ENCODE data around the gene PTH1R. TPM values are rescaled to one million over a fixed set of nuclear protein-coding genes. Genes with fewer than 3 reads are reported as not detected.

Gene PTH1R
- total and polyA plus RNA-seq, 2 donors (not counting 1 experiment from before 2014, with no cell fraction given), result 0.67 to 4.3 TPM

- Histone ChIP-seq H3K9ac (ENCODE audit: insufficient read depth, low read length) (no peak overlapping the region), H3K27ac (ENCODE audit: insufficient read depth, low read length) (no peak overlapping the region), H3K9me3 (ENCODE audit: control insufficient read depth, insufficient read depth, low read depth, low read length) (peaks cover under 1% of the 10 kb centered on the region), H4K20me1 (ENCODE audit: control insufficient read depth, extremely low read depth, insufficient read depth, low read length) (no peaks in the 10 kb centered on the region), H3K4me1 (ENCODE audit: control insufficient read depth, extremely low read depth, insufficient read depth, low read length) (peaks cover 14% of the 10 kb centered on the region), H3K27me3 (ENCODE audit: control insufficient read depth, insufficient read depth, low read length) (no peaks in the 10 kb centered on the region), H2AFZ (ENCODE audit: low read length) (no peak overlapping the region), H3K36me3 (ENCODE audit: control insufficient read depth, insufficient read depth, low read length) (peaks cover 2% of the 10 kb centered on the region), H3K4me2 (ENCODE audit: extremely low read depth, insufficient read depth, low read length) (no peak overlapping the region), H3K4me3 (replicated peaks in 1 of 4; ENCODE audit: control extremely low read depth in 1 of 4, insufficient read depth in 1 of 4, low read depth in 3 of 4, low read length in 4 of 4) (no peak overlapping the region), H3K79me2 (ENCODE audit: control insufficient read depth, insufficient read depth, low read length) (no peaks in the 10 kb centered on the region)
- DNase-seq (ENCODE audit: low read depth in 2 of 2), result no peak
- TF ChIP-seq EZH2 (IDR thresholded peaks at IDR 0.05; ENCODE audit: low read length, missing control alignments), result no peak
Observed at GRCh38 chr3:46912986-46913385, 35.5 kb downstream of the PTH1R start.

- Histone ChIP-seq H3K9ac (ENCODE audit: insufficient read depth, low read length) (no peak overlapping the region), H3K4me1 (ENCODE audit: control insufficient read depth, extremely low read depth, insufficient read depth, low read length) (peaks cover 9% of the 10 kb centered on the region), H3K4me3 (replicated peaks in 1 of 4; ENCODE audit: control extremely low read depth in 1 of 4, insufficient read depth in 1 of 4, low read depth in 3 of 4, low read length in 4 of 4) (no peak overlapping the region), H3K27me3 (ENCODE audit: control insufficient read depth, insufficient read depth, low read length) (no peaks in the 10 kb centered on the region), H2AFZ (ENCODE audit: low read length) (no peak overlapping the region), H3K79me2 (ENCODE audit: control insufficient read depth, insufficient read depth, low read length) (no peaks in the 10 kb centered on the region), H3K9me3 (ENCODE audit: control insufficient read depth, insufficient read depth, low read depth, low read length) (peaks cover 1% of the 10 kb centered on the region), H4K20me1 (ENCODE audit: control insufficient read depth, extremely low read depth, insufficient read depth, low read length) (no peaks in the 10 kb centered on the region), H3K36me3 (ENCODE audit: control insufficient read depth, insufficient read depth, low read length) (peaks cover 2% of the 10 kb centered on the region), H3K4me2 (ENCODE audit: extremely low read depth, insufficient read depth, low read length) (no peak overlapping the region), H3K27ac (ENCODE audit: insufficient read depth, low read length) (no peak overlapping the region)
- no peak for TF ChIP-seq EZH2 (IDR thresholded peaks at IDR 0.05; ENCODE audit: low read length, missing control alignments)
- TF ChIP-seq, protein P1, sequence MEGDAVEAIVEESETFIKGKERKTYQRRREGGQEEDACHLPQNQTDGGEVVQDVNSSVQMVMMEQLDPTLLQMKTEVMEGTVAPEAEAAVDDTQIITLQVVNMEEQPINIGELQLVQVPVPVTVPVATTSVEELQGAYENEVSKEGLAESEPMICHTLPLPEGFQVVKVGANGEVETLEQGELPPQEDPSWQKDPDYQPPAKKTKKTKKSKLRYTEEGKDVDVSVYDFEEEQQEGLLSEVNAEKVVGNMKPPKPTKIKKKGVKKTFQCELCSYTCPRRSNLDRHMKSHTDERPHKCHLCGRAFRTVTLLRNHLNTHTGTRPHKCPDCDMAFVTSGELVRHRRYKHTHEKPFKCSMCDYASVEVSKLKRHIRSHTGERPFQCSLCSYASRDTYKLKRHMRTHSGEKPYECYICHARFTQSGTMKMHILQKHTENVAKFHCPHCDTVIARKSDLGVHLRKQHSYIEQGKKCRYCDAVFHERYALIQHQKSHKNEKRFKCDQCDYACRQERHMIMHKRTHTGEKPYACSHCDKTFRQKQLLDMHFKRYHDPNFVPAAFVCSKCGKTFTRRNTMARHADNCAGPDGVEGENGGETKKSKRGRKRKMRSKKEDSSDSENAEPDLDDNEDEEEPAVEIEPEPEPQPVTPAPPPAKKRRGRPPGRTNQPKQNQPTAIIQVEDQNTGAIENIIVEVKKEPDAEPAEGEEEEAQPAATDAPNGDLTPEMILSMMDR (conservative IDR thresholded peaks at IDR 0.05 in 1 of 2, IDR thresholded peaks at IDR 0.05 in 1 of 2; ENCODE audit: low read depth in 1 of 2, low read length in 2 of 2), result no peak
- peak; percentile 47 to 77 for DNase-seq (ENCODE audit: low read depth in 2 of 2)
Observed at GRCh38 chr3:46913644-46914043, 36.1 kb downstream of the PTH1R start.

- peaks cover 1% of the 10 kb centered on the region for H3K9me3 ChIP-seq (ENCODE audit: control insufficient read depth, insufficient read depth, low read depth, low read length)
- H3K4me3 ChIP-seq (replicated peaks in 1 of 4; ENCODE audit: control extremely low read depth in 1 of 4, insufficient read depth in 1 of 4, low read depth in 3 of 4, low read length in 4 of 4), result no peak overlapping the region
- H3K27me3 ChIP-seq (ENCODE audit: control insufficient read depth, insufficient read depth, low read length), result no peaks in the 10 kb centered on the region
- no peak for TF ChIP-seq EZH2 (IDR thresholded peaks at IDR 0.05; ENCODE audit: low read length, missing control alignments)
- TF ChIP-seq, protein P1 (conservative IDR thresholded peaks at IDR 0.05 in 1 of 2, IDR thresholded peaks at IDR 0.05 in 1 of 2; ENCODE audit: low read depth in 1 of 2, low read length in 2 of 2), result no peak
- H3K79me2 ChIP-seq (ENCODE audit: control insufficient read depth, insufficient read depth, low read length), result no peaks in the 10 kb centered on the region
- H3K27ac ChIP-seq (ENCODE audit: insufficient read depth, low read length), result no peak overlapping the region
- no peaks in the 10 kb centered on the region for H4K20me1 ChIP-seq (ENCODE audit: control insufficient read depth, extremely low read depth, insufficient read depth, low read length)
- H3K4me1 ChIP-seq (ENCODE audit: control insufficient read depth, extremely low read depth, insufficient read depth, low read length), result peaks cover 7% of the 10 kb centered on the region
- H3K4me2 ChIP-seq (ENCODE audit: extremely low read depth, insufficient read depth, low read length), result no peak overlapping the region
- no peak for DNase-seq (ENCODE audit: low read depth in 2 of 2)
- H3K9ac ChIP-seq (ENCODE audit: insufficient read depth, low read length), result no peak overlapping the region
- H2AFZ ChIP-seq (ENCODE audit: low read length), result no peak overlapping the region
- peaks cover 2% of the 10 kb centered on the region for H3K36me3 ChIP-seq (ENCODE audit: control insufficient read depth, insufficient read depth, low read length)
Observed at GRCh38 chr3:46914849-46915248, 37.3 kb downstream of the PTH1R start.
